GM21786 (cell line): Measurements from ENCODE around the gene CARD19.

Experiments used
- ATAC-seq: cut with Tn5 transposase; IDR thresholded peaks from one replicate; pipeline ENCODE4 v1.9.1; 2021; ENCODE audit not compliant: unreplicated experiment

The CARD19 gene

DNA sequence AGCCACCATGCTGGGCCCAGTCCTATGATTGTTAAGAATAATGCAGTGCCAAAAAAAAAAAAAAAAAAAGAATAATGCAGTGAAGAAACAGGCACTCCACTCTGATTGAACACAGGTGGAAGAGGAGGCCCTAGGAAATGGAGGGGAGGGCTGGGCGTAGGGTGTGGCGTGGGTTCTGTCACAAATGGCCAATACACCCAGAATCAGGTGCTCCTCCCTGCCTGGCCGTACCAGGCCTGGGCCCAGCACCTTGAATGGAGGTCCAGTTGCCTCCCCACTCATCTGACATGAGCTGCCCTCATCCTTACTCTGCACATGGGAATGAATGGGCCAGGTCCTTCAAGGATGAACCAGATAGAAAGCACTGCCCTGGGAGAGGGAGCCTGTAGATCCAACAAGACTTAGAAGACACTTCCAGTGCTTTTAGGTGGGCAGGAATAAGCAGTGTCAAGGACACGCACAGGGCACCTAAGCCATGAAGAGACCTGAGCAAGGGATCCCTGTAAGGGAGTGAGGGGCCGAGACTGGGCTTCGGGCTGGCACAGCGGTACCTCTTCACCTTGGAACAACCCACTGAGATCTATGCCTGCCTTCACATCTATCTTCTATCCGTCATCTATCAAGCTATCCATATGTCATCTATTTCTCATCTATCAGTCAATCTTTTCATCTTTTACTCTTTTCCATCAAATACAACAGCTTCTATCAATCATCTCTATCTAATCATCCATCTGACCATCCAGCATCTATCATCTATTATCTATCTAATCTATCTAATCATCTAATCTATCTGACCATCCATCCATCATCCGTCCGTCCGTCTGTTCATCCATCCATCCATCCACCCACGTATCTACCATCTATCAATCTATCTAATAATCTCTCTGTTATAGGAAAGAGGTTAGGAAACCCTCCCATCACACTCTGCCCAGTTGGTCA lies 22.2 kb downstream of the CARD19 start:
- ATAC-seq, result no peak

DNA sequence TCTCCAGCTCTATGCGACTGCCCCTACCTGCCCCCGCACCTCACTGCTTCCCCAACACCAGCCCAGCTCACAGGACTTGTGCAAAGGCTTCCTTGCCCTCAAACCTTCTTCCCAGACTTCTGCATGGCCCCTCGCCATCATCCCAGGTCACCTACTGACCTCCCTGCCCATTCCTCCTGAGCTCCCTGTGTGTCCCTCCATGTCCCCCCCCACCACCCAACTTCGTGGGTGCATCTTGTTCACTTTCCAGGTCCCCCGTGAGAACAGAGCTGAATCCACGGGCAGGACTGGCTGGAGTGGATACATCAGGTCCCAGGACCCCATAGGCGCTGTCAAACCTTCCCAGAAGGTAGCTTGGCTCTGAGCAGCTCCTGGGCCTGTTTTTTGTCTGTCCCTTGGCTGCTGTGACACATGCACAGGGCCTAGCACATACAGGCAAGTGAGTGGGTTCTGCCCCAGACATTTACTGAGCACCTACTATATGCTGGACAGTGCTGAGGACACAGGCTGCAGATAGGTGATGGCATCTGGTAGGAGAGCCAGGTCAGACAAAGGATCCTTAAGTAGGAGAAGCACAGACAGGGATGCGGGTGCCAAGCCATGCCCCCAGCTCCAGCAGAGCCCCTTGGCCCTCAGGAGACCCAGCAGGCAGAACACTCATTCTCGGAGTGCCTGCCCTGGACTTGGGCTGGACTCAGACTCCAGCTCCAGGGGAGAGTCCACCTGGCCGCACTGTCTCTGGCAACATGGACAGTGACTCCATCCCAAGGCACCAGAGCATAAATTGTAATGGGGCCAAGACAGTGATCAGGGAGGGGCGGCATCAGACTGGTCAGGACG lies 23.1 kb downstream of the CARD19 start:
- ATAC-seq, result no peak

DNA sequence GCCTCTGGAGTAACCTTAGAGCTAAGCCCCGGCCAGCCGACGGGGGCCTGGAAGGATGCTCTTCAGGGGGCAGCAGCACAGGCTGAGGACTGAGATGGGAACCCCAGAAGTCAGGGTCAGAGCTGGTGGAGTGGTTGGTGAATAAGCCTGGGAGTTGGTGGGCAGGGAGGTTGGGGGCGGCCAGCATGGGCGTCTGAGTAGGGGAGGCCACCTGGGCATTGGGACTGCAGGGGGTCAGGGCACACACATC lies 23.6 kb downstream of the CARD19 start:
- no peak for ATAC-seq

DNA sequence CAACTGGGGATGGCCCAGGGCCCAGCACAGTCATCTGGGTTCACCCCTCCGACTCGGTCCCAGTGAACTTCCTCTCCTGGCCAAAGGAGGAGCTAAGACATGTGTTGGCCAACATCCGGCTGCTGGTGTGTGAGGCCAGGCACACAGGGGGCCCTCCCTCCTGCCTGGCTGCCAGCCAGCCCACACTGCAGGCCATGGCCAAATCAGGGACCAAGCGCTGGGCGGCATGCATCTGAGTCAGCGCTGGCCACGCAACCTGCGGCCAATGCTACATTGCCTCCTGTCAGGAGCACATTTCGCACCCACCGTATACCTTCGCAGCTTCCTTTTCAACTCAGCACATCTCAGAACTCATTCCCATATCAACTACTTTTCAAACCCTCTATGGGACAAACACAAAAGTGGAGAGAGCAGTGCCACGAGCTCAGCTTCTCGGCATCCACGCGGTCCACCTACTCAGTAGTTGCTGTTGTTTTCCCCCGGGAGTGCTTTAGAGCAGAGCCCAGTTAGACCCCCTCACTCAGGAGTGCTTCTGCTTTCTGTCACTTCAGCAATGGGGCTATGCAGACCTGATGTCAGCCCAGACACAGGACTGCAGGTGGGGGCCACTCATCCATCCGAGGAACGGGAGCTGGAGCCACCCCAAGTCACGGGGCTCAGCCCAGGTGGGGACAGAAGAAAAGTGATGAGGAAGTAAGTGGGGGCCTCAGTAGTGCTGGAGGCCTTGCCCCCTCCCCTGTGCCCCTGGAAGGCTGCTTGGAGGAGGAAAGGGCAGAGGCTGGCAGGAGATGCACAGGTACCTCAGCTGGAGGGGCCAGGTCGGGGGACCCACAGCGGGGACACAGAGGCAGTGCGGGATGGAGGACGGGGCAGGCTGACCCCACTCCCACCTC lies 24.2 kb downstream of the CARD19 start:
- peak; percentile 93 for ATAC-seq

DNA sequence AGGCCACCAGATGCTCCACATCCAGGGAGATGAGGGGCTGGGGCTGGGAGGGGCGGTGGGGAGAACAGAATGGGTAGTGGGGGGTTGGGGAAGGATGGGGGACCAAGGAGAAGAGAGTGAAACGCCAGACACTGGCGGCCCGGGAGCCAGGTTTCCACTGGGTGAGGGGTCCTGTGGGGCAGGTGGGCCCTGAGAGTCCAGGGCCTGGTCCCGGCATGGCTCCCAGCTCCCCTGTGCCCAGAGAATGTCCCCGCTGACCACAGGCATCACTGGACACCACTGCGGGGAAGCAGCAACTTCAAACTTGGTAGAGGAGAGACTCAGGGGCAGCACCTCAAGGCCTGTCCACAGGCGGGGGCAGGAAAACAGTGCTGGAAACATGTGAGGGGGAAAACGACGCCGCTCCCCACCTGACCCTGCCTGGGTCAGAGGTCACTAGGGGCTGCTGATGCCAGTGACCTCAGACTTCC lies 24.9 kb downstream of the CARD19 start:
- no peak for ATAC-seq

DNA sequence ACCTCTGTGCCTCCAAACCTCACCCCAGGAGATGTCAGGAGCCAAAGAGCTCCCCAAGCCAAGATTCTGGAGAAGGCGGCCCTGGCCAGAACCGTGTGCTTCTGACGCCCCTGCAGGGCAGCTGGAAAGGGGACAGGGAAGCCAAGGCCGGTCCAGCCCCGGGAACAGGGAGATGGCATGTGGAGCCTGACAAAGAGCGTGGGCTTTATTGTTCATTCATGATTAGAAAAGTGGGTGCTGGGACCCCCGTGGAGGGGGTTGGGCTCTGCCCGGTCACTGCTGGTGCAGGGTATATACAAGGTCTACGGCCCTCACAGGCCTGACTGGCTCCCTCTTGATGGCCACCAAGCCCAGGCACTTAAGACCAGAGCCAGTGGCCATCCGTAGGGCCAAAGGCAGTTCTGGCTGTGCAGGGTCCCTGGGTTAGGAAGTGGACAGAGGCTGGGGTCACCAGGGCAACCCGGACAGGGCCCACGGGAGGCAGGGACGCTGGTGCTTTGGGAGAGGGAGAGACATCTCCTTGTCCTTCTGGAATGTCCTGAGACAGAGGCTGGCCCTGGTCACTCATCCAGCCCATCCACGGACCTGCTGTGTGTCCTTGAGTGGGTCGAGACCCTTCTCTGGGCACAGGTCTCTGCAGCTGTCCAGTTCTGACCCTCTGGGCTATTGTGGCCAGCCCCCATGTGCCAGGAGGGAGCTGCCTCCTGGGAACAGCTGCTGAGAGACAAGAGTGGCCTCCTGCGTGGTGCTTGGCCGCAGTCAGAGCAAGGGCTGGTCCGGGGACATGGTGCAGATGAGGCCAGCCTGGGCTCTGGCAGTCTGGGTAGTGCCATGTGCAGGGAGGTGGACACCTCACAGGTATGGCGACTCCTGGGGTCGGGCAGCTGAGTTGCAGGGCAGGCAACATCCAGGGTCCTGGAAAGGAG lies 25.6 kb downstream of the CARD19 start:
- no peak for ATAC-seq

DNA sequence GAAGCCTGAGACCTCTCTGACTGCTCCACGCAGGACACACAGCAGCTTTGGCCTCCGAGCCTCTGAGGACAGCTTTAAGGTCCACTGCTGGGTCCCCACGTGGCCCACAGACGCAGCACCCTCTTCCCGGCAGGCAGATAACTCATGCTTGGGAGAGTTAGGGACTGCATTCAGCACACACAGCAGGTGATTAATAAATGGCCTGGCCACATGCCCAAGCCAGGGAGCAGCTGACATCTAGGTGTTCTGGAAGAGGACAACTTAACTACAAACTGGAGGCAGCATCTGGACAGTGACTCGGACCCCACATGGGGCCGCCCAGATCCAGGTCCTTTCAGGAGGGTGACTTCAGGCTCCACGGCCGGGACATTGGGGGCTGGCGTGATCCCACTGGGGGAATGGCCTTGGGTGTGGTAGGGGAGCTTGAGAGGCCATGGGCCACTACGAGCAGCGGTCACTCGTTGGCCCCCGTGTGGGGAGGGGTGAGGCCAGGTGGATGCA lies 26.8 kb downstream of the CARD19 start:
- no peak for ATAC-seq

DNA sequence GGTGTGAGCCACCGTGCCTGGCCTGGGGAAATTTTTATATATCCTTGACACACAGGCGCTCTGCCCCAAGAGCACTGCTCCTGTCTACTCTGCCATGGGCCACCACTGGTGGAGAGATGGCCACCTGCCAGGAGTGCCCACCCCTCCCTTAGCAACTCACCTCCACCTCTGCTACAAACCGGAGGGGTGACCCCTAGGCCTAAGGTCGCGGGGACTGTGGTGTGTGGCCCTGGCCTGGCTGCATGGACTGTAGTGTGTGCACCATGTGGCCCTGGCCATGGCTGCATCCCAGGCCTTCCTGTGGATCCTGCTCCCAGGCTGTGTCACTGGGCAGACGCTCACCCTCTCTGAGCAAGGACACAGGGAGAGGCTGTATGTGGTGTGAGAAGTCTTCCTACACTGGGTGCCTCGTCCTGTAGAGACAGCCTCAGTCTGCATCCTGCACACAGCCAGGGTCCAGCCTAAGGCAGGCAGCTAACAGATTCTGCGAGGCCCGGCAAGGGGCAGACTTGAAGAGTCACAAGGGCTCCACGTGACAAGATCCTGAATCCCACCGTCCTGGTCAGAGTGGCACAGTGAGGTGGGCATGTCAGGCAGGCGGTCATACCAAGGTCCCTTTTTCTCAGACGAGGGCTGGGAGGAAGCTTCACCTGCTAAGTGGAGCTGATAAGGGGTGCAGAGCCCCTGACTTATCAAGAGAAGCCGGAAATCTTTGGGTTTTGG lies 27.7 kb downstream of the CARD19 start:
- no peak for ATAC-seq

DNA sequence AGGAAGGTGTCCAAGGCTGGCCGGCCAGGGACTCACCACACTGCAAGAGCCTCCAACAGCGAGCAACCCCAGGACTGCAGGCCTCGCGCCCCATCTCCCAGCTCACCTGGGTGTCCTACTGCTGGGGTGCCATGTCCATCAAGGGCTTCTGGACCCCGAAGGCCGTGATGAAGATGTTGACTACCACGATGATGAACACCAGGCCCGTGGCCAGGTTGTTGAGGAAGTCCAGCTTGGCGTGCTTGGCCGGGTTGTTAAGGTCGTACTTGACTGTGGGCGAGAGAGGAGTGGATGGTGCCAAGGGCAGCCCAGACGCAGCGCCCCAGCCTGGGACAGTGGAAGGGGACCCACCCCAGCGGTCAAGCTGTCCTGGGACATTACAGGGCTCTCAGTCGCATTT lies 28.8 kb downstream of the CARD19 start:
- no peak for ATAC-seq

DNA sequence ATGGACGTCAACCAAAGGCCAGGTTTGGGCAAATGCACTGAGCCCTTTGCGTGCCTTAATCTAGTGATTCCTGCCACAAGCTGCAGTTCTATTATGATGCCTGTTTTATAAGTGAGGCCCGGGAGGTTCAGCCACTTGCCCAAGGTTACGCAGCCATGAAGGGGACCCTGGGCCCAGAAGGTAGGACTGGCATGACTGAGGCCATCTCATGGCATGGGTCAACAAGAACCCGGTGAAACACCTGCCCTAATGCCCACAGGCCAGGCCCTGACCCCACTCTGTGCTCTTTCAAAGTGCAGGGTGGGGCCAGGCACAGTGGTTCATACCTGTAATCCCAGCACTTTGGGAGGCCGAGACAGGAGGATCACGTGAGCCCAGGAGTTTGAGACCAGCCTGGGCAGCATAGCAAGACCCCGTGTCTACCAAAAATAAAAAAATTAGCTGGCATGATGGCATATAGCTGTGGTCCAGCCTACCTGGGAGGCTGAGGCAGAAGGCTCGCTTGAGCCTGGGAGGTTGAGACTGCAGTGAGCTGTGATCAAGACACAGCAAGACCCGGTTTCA lies 29.4 kb downstream of the CARD19 start:
- ATAC-seq, result no peak

DNA sequence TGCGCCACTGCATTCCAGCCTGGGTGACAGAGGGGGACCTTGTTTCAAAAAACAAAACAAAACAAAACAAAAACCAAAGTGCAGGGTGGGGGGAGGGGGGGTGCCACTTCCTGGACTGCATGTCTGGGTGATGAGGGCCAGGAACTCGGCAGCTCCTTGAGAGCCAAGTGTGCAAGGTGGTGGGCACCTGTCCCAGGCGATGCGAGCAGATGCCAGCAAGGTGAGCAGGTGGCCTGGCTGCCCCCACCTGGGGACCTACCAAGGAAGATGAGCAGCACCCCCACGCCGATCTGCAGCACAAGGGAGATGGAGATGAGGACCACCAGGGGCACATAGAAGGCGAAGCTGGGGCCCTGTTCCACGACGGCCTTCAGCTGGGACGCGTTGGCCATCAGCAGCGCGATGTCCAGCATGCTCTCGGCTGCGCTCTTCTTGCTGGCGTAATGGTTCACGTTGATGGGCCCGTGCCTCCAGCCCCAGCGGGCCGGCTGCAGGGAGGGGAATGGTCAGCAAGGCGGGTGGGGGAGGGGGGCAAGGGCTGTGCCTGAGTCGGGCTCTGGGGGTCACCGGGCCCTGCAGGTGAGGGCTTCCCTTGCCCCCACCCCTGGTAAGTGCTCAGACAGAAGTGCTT lies 30.2 kb downstream of the CARD19 start:
- ATAC-seq, result no peak

DNA sequence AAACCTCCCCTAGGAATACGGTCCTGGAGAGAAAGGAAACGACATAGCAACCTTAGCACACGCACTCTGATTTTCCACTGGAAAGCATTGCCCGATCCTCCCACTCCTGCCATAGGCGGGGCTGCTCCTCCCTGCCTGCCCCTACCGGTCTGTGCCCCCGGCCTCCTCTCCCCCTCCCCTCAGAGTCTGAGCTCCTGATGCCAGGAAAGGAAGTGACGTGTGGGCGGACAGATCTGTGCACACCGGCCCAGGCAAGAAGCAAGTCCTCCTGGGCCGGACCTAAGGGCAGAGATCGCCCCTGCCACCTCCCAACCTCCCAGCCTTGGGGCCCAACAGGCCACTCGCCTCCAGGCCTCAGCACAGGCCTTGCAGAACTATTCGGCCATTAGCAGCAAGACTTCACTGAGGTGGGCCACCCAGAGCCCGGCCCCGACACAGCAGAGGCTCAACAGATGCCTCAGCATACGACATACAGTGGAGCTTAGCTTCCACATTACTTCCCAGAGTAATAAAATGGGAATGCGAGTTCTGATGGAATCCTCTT lies 30.9 kb downstream of the CARD19 start:
- ATAC-seq, result no peak

DNA sequence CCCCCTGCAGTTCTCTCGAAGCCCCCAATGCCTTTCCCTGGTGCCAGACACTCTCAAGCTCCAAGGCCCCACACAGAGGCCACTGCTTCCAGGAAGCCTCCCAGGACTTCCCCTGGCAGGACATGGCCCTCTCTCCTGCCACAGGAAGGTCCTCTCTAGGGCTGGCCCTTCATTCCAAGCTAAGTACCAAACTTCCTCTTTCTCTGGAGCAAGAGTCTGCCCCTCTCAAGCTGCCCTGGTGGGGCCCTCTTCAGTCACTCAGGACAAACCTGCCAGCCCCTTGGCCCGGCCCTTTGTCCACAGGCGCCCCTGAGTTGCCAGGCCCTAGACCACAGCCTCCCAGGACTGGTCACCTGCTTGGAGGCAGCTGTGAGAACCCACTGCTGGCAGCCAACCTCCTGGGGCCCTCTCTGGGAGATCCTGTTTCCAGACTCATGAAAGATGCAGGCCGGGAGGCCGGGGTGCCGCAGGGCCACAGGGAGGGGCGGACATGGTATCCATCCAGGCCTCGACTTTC lies 31.4 kb downstream of the CARD19 start:
- no peak for ATAC-seq

DNA sequence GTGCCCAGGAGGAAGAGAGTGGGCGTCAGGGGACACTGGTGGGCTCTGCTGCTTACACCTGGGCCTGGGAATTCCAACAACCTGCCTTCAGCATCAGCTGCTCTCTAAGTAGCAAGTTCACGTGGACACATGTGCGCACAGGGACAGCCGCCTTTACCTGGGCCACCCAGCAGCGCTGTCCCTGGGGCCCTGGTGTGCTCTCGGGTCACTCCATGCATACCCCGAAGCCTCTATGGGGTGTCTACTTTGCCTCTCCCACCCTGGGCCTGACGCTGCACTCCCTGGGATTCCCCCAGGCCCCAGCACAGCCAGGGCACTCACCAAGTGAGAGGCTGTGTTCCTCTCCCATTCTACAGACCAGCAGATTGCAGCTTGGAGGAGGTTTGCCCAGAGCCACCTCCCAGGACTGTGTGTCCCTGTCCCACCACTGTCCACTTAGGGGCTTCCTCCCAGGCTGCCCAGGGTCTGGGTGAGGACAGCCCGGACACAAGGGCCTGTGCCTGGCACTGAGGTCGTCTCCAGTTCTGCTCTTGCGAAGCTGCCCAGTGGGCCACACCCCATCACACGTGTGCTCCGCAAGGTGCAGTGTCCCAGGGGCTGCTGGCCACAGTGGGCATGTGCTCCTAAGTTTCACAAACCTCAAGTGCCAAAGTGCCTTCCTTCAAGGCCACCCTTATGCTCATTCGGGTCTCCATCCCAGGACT lies 32.1 kb downstream of the CARD19 start:
- ATAC-seq, result no peak

DNA sequence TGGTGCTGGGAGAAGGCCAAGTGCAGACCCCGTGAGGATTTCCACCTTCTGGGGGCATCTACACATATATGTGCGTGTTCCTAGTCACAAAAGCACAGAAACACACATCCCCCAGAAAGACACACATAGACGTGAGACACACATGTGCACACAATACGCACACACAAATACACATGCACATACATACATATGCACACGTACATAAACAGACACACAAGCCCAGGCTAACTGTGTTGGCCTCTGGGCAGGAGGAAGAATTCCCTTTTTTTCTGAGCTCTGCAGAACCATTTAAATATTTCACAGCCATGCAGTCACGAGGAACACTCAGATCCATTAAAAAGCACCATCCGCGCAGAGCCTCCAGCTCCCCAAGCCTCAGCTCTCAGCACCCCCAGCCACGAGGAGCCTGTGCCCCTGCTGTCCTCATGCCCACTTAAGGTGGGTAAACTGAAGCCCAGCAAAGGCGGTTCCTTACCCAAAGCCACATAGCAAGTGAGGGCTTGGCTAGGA lies 32.8 kb downstream of the CARD19 start:
- no peak for ATAC-seq

DNA sequence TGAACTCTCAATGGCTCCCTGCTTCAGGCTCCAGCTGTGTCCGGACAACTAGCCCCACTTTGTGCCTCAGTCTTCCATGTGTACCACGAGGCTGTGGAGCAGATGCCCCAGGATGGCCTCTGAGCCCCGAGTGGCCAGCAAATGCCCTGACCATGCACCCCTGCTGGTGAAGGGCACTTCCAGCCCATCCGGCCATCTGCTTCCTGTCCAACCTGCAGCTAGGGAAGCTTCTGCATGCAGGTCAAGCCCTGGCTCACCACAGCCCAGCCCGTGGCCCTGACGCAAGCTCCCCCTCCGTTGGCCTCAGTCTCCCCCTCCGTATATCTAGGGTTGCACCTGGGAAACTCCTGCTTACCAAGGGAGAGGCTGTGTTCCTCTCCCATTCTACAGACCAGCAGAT lies 33.3 kb downstream of the CARD19 start:
- ATAC-seq, result no peak
